Measurements from ENCODE around the gene AMOTL1. TPM values are rescaled to one million over a fixed set of nuclear protein-coding genes. Genes with fewer than 3 reads are reported as not detected.

Gene AMOTL1
- total and polyA plus RNA-seq, 2 donors (not counting 3 experiments of a cell fraction or from before 2014, with no cell fraction given) = 12.5 to 37.8 TPM

- Histone ChIP-seq H4K20me1 (replicated peaks; ENCODE audit: control insufficient read depth, extremely low read depth, insufficient read depth, low read length) (no peaks in the 10 kb centered on the region), H3K9me1 (replicated peaks; ENCODE audit: control insufficient read depth, extremely low read depth, insufficient read depth, low read length) (no peaks in the 10 kb centered on the region), H3K9me3 (replicated peaks; ENCODE audit: control insufficient read depth, insufficient read depth, low read length) (no peaks in the 10 kb centered on the region), H3K9ac (replicated peaks; ENCODE audit: extremely low read depth, insufficient read depth, low read length) (no peak overlapping the region), H3K4me1 (ENCODE audit: control insufficient read depth, extremely low read depth, insufficient read depth, low read length) (peaks cover 7% of the 10 kb centered on the region), H3K4me3 (replicated peaks in 1 of 3; ENCODE audit: insufficient read depth in 1 of 3, low read depth in 1 of 3, low read length in 3 of 3) (no peak overlapping the region), H3K36me3 (ENCODE audit: control insufficient read depth in 2 of 2, extremely low read depth in 1 of 2, insufficient read depth in 2 of 2, low read length in 2 of 2) (no peaks in the 10 kb centered on the region), H3K79me2 (ENCODE audit: control insufficient read depth, insufficient read depth, low read length) (no peaks in the 10 kb centered on the region), H3K27me3 (ENCODE audit: control insufficient read depth in 2 of 2, insufficient read depth in 2 of 2, low read length in 2 of 2) (no peaks in the 10 kb centered on the region), H3K27ac (ENCODE audit: insufficient read depth, low read depth, low read length) (no peak overlapping the region), H2AFZ (ENCODE audit: low read depth, low read length) (no peak overlapping the region), H3K4me2 (ENCODE audit: insufficient read depth, low read length) (no peak overlapping the region)
- no peak for FAIRE-seq
- intact Hi-C loops (cut with micrococcal nuclease) = no loop called here
- no TSS peak for BruUV-seq (replicated peaks)
- dilution Hi-C loops (cut with MboI; ENCODE audit: extremely low pct_ligation_motif_present, low sequenced_read_pairs) = no loop called here
- POLR2A ChIA-PET = no interaction called here
- TF ChIP-seq MYC (IDR thresholded peaks at IDR 0.05; ENCODE audit: low read depth, low read length) (no peak), POLR2A (IDR thresholded peaks at IDR 0.05; ENCODE audit: low read depth, low read length) (no peak), MAX (IDR thresholded peaks at IDR 0.05; ENCODE audit: insufficient read depth, insufficient read length) (no peak), GATA2 (IDR thresholded peaks at IDR 0.05; ENCODE audit: insufficient read depth, insufficient read length, low read depth, low read length) (no peak), FOS (IDR thresholded peaks at IDR 0.05; ENCODE audit: borderline replicate concordance, insufficient read depth, low read length) (no peak), POLR2AphosphoS5 (IDR thresholded peaks at IDR 0.05; ENCODE audit: insufficient read depth, low read depth, low read length) (no peak), JUN (IDR thresholded peaks at IDR 0.05; ENCODE audit: borderline replicate concordance, insufficient read depth, insufficient read length, low read depth) (no peak), EZH2 (IDR thresholded peaks at IDR 0.05; ENCODE audit: borderline replicate concordance, low read depth, low read length, severe bottlenecking) (no peak), CTCF (IDR thresholded peaks at IDR 0.05; ENCODE audit: extremely low read depth in 1 of 2, insufficient read depth in 1 of 2, low read depth in 1 of 2, low read length in 2 of 2) (no peak)
- CTCF ChIA-PET = interaction anchor here (0.7 to 2.4 kb wide), 2 partner anchors 135 to 389 kb away, joined by 3 to 12 read pairs; no protein-coding TSS in a partner anchor
- no peak for DNase-seq (ENCODE audit: low read depth, low spot score)
Measured at GRCh38 chr11:94758666-94759065, 9.5 kb upstream of the AMOTL1 start.

Measured in endothelial cell of umbilical vein (primary cell).